ENCODE measurements around the gene SLC24A1.

GRCh38 chr15:65587094-65587493 lies 34.6 kb upstream of the SLC24A1 start:
- TF ChIP-seq, protein P1, sequence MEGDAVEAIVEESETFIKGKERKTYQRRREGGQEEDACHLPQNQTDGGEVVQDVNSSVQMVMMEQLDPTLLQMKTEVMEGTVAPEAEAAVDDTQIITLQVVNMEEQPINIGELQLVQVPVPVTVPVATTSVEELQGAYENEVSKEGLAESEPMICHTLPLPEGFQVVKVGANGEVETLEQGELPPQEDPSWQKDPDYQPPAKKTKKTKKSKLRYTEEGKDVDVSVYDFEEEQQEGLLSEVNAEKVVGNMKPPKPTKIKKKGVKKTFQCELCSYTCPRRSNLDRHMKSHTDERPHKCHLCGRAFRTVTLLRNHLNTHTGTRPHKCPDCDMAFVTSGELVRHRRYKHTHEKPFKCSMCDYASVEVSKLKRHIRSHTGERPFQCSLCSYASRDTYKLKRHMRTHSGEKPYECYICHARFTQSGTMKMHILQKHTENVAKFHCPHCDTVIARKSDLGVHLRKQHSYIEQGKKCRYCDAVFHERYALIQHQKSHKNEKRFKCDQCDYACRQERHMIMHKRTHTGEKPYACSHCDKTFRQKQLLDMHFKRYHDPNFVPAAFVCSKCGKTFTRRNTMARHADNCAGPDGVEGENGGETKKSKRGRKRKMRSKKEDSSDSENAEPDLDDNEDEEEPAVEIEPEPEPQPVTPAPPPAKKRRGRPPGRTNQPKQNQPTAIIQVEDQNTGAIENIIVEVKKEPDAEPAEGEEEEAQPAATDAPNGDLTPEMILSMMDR (IDR thresholded peaks at IDR 0.05; ENCODE audit: insufficient read depth, low read depth, low read length): no peak
- TF ChIP-seq EZH2 (IDR thresholded peaks at IDR 0.05; ENCODE audit: insufficient read depth, low read length): no peak

All from astrocyte (in vitro differentiated cells and primary cell).